Superior temporal gyrus (tissue), 1 donor: ENCODE results near the gene GOLGA6L10.
"Not testable (repeated sequence)": the region's sequence is repeated elsewhere in the genome, so short reads cannot be mapped to it uniquely, and the experiment has no call there.

Experiments
- DNase-seq: peaks from one replicate; pipeline ENCODE4 v3.0.0-alpha.2; 2016; ENCODE audit errors: extremely low spot score

The GOLGA6L10 gene

GRCh38 chr15:82300326-82300725 is 48.9 kb downstream of the GOLGA6L10 start:
- not testable (repeated sequence) for DNase-seq

- not testable (repeated sequence) for DNase-seq
Observed at GRCh38 chr15:82299511-82299914, 49.8 kb downstream of the GOLGA6L10 start.

- peak; percentile 18 for DNase-seq
Observed at GRCh38 chr15:82298520-82298919, 50.8 kb downstream of the GOLGA6L10 start.

- DNase-seq: no peak
Observed at GRCh38 chr15:82298032-82298431, 51.2 kb downstream of the GOLGA6L10 start.

- DNase-seq: no peak
Observed at GRCh38 chr15:82297546-82297945, 51.7 kb downstream of the GOLGA6L10 start.

- no peak for DNase-seq
Observed at GRCh38 chr15:82294061-82294690, 55.1 kb downstream of the GOLGA6L10 start.

GRCh38 chr15:82292271-82292670 is 57.0 kb downstream of the GOLGA6L10 start:
- no peak for DNase-seq
